Thyroid gland (tissue), 4 donors: ENCODE results near the gene STT3B. TPM values are rescaled to one million over a fixed set of nuclear protein-coding genes. Genes with fewer than 3 reads are reported as not detected.

Source experiments
- DNase-seq, 2 donors: peaks; one replicate each; pipeline ENCODE4 v3.0.0-alpha.2; 2019
- H3K27ac ChIP-seq, 3 donors: fragments of 200-600 bp; sonication (generic); 1 replicate in 2 of 3; 2 replicates in 1 of 3; pipeline ENCODE4 v1.5.1; 2016 to 2019; ENCODE audit warnings: mild to moderate bottlenecking in 1 of 3, moderate library complexity in 1 of 3
- H3K27me3 ChIP-seq: fragments of 200-600 bp; sonication (generic); one replicate; pipeline ENCODE4 v1.5.1; 2019
- H3K36me3 ChIP-seq, 2 donors: fragments of 200-600 bp; sonication (generic); one replicate each; pipeline ENCODE4 v1.5.1; 2016 to 2019
- H3K4me1 ChIP-seq, 2 donors: fragments of 200-600 bp; sonication (generic); one replicate each; pipeline ENCODE4 v1.5.1; 2017 to 2019
- H3K4me3 ChIP-seq, 3 donors: fragments of 200-600 bp; sonication (generic); replicated peaks in 1 of 3; 1 replicate in 2 of 3; 2 replicates in 1 of 3; pipeline ENCODE4 v1.5.1; 2016; ENCODE audit warnings: mild to moderate bottlenecking in 1 of 3
- H3K9me3 ChIP-seq: fragments of 200-600 bp; sonication (generic); one replicate; pipeline ENCODE4 v1.5.1; 2017
- POLR2A ChIP-seq, 2 donors: fragments of 450-650 bp; IDR thresholded peaks; one replicate each; pipeline ENCODE4 v1.6.1; 2017; ENCODE audit warnings: antibody characterized with exemption in 2 of 2, mild to moderate bottlenecking in 2 of 2, moderate library complexity in 1 of 2
- WGBS, 2 donors: methylation state at CpG; one replicate each; pipeline ENCODE4 v1.1.5; 2017; 5-methylcytosine and 5-hydroxymethylcytosine counted together
- intact Hi-C: fragments of 100-400 bp; cut with DNase I; formaldehyde crosslinking; loops from one replicate; pipeline ENCODE4 v1.15.1; 2023
- total RNA-seq, 4 donors: library from RNA; depleted of rRNA; stranded (reverse); fragments of >200 nt; gene quantifications; one replicate each; pipeline ENCODE4 v1.2.3, GENCODE V29; 2016
- TF ChIP-seq, protein P1 (sequence below), 6 experiments: fragments of 200-600 bp in 3 of 6; fragments of 450-650 bp in 3 of 6; sonication (generic) in 3 of 6; IDR thresholded peaks; one replicate each; pipeline ENCODE4 v1.5.1; 2016 to 2019; ENCODE audit warnings: antibody characterized with exemption in 6 of 6, mild to moderate bottlenecking in 2 of 6, inconsistent platforms in 1 of 6, moderate library complexity in 1 of 6

The STT3B gene
- total RNA-seq, 4 donors from 2014 or later = 111 to 172 (median 150) TPM

DNA sequence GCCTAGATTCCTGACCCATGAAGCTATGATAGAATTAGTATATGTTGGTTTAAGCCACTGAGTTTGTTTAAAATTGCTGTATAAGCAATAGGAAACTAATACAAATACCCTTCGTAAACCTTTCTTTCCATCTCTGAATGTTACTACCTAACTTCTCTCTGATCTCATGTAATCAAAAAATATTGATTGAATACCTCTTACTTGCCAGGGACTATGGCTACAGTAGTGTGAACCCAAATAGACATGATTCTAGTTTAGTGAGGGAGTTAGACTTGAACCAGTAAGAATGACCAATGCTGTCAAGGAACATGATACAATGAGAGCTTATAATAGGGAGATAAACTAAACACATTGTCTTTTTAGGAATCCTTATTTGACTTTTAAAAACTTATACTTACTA, 19.4 kb downstream of the STT3B start:
- no peaks in the 10 kb centered on the region for H3K9me3 ChIP-seq
- TF ChIP-seq POLR2A (IDR thresholded peaks at IDR 0.05) = no peak
- TF ChIP-seq, protein P1, sequence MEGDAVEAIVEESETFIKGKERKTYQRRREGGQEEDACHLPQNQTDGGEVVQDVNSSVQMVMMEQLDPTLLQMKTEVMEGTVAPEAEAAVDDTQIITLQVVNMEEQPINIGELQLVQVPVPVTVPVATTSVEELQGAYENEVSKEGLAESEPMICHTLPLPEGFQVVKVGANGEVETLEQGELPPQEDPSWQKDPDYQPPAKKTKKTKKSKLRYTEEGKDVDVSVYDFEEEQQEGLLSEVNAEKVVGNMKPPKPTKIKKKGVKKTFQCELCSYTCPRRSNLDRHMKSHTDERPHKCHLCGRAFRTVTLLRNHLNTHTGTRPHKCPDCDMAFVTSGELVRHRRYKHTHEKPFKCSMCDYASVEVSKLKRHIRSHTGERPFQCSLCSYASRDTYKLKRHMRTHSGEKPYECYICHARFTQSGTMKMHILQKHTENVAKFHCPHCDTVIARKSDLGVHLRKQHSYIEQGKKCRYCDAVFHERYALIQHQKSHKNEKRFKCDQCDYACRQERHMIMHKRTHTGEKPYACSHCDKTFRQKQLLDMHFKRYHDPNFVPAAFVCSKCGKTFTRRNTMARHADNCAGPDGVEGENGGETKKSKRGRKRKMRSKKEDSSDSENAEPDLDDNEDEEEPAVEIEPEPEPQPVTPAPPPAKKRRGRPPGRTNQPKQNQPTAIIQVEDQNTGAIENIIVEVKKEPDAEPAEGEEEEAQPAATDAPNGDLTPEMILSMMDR (IDR thresholded peaks at IDR 0.05) = no peak
- no peak overlapping the region for H3K4me3 ChIP-seq
- H3K27me3 ChIP-seq = no peaks in the 10 kb centered on the region
- intact Hi-C loops = loop anchor here (10.0 kb wide), 1 partner anchor 213 kb away; no protein-coding TSS in a partner anchor
- H3K27ac ChIP-seq = no peak overlapping the region
- no peaks in the 10 kb centered on the region for H3K36me3 ChIP-seq
- H3K4me1 ChIP-seq = peaks cover 20 to 24% of the 10 kb centered on the region in 2 donors
- WGBS, 2 donors = 88% methylated on average over 1 of the region's 1 CpG
- DNase-seq = no peak

DNA sequence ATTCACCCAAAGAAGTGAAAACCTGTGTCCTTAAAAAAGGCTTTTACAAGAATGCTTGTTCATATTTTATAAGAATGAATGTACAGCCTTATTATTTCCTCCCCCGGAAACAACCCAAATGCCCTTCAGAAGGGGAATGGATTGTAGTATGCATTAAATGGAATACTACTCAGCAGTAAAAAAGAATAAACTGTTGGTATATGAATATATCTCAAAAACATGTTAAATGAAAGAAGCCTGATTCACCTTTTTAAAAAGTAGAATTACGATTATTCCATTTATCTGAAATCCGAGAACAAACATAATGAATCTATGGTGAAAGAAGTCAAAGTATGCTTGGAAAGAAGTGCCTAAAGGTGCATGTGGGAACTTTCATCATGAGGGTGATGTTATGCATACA, 20.5 kb downstream of the STT3B start:
- H3K4me1 ChIP-seq = peaks cover 12 to 14% of the 10 kb centered on the region in 2 donors
- no peaks in the 10 kb centered on the region for H3K36me3 ChIP-seq
- 97 to 98% methylated on average over 3 of the region's 3 CpGs for WGBS, 2 donors
- H3K27ac ChIP-seq = no peak overlapping the region
- H3K9me3 ChIP-seq = no peaks in the 10 kb centered on the region
- H3K27me3 ChIP-seq = no peaks in the 10 kb centered on the region
- intact Hi-C loops = loop anchor here (10.0 kb wide), 1 partner anchor 212 kb away; no protein-coding TSS in a partner anchor
- TF ChIP-seq POLR2A (IDR thresholded peaks at IDR 0.05) = no peak
- TF ChIP-seq, protein P1 (IDR thresholded peaks at IDR 0.05) = no peak
- no peak overlapping the region for H3K4me3 ChIP-seq
- DNase-seq = no peak

DNA sequence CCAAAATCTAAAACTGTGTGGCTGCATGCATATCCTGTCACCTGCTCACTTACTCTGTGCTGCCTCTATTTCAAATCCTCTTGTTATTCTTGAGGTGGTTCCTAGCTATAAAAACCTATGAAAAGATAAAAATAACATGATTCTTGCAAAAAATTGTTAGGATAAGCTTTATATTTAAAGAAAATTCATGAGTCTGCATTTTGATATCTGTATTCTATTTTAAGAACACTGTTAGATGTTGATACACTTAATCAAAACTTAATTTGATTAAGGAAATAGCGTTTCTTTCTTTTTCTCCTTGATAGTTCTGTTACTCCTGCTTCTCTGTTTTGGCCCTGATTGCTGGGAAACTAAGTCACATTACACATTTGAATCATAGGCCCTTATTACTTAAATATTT, 22.5 kb downstream of the STT3B start:
- no peak overlapping the region for H3K4me3 ChIP-seq
- no peak for TF ChIP-seq POLR2A (IDR thresholded peaks at IDR 0.05)
- TF ChIP-seq, protein P1 (IDR thresholded peaks at IDR 0.05) = no peak
- H3K36me3 ChIP-seq = no peaks in the 10 kb centered on the region
- 63 to 75% methylated on average over 1 of the region's 1 CpG for WGBS, 2 donors
- no peaks in the 10 kb centered on the region for H3K27me3 ChIP-seq
- no peak overlapping the region for H3K27ac ChIP-seq
- peaks cover 10 to 12% of the 10 kb centered on the region in 2 donors for H3K4me1 ChIP-seq
- no peaks in the 10 kb centered on the region for H3K9me3 ChIP-seq
- intact Hi-C loops = loop anchor here (10.0 kb wide), 1 partner anchor 210 kb away; no protein-coding TSS in a partner anchor
- no peak for DNase-seq

DNA sequence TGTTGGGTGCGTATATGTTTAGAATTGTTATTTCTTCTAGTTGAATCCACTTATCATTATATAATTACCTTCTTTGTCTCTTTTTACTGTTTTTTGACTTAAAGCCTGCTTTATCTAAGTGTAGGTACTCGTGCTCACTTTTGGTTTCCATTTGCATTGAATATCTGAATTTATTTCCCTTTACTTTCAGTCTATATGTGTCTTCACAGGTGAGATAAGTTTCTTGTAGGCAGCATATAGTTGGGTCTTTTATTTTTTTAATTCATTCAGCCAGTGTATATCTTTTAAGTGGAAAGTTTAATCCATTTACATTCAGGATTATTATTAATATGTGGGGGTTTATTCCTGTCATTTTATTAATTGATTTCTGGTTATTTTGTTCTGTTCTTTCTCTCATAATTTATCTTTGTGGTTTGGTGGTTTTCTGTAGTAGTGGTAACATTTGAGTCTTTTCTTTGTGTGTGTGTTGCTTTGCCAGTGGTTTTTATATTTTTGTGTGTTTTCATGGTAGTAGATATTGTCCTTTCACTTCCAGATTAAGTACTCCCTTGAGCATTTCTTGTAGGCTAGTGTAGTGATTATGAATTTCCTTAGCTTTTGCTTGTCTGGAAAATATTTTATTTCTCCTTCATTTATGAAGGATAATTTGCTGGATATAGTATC, 27.3 kb downstream of the STT3B start:
- no peak for DNase-seq
- intact Hi-C loops = loop anchor here (10.0 kb wide), 1 partner anchor 205 kb away; no protein-coding TSS in a partner anchor

DNA sequence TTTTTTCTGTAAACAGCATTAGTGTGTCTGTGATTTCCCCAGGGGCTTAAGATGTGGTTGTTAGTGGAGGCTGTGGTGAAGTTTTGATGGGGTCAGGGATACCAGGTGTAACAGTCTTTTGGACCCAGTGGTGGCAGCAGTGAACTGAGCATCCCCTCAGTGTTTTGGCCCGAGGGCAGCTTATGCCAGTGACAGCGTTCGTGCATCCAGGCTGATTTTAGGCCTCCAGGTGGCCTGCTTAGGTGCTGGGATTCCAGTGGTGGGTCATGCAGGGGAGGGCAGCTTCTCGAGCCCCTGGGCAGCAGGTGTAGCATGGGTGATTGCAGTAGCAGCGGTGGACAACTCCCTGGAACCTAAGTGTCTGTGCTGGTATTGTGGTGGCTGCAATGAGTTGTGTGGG, 29.2 kb downstream of the STT3B start:
- no peak for TF ChIP-seq POLR2A (IDR thresholded peaks at IDR 0.05)
- TF ChIP-seq, protein P1 (IDR thresholded peaks at IDR 0.05) = no peak
- WGBS, 2 donors = 72 to 87% methylated on average over 4 to 5 of the region's 5 CpGs
- intact Hi-C loops = no loop called here
- Histone ChIP-seq H3K36me3 (no peaks in the 10 kb centered on the region), H3K27me3 (no peaks in the 10 kb centered on the region), H3K9me3 (no peaks in the 10 kb centered on the region), H3K4me1 (peaks cover 9 to 21% of the 10 kb centered on the region in 2 donors), H3K27ac (no peak overlapping the region), H3K4me3 (no peak overlapping the region)
- no peak for DNase-seq

More for the DNA sequence above, 27.3 kb downstream of the STT3B start:
- Histone ChIP-seq H3K27ac (no peak overlapping the region), H3K4me1 (peaks cover 7 to 16% of the 10 kb centered on the region in 2 donors), H3K4me3 (no peak overlapping the region), H3K36me3 (no peaks in the 10 kb centered on the region), H3K9me3 (no peaks in the 10 kb centered on the region), H3K27me3 (no peaks in the 10 kb centered on the region)
- TF ChIP-seq, protein P1 (IDR thresholded peaks at IDR 0.05) = no peak
- TF ChIP-seq POLR2A (IDR thresholded peaks at IDR 0.05) = no peak
- WGBS, 2 donors = 93 to 99% methylated on average over 2 of the region's 2 CpGs
